HG03060 (cell line): Measurements from ENCODE around the gene RNLS.

Source experiments
- ATAC-seq: cut with Tn5 transposase; IDR thresholded peaks from one replicate; pipeline ENCODE4 v1.9.1; 2021; ENCODE audit warnings: low read depth, moderate number of reproducible peaks; ENCODE audit not compliant: unreplicated experiment

Gene RNLS

DNA sequence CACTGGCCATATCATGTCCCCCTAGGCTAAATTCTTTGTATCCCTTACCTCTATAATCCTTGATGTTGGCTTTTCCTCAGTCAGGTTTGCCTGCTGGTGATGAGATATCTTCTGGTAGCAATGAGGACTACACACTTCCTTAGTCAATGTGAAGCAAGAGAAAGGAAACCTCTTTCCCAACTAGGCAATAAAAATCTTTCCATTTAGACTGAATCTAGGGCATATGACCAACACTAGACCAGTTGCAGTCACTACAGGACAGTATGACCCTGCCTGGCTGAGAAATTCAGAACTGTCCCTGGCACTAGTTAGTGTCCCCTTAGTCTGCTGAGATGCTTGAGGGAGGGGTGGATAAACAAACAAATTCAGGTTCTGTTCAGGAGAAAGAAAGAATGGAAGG is 142.6 kb downstream of the RNLS start:
- ATAC-seq, result no peak

DNA sequence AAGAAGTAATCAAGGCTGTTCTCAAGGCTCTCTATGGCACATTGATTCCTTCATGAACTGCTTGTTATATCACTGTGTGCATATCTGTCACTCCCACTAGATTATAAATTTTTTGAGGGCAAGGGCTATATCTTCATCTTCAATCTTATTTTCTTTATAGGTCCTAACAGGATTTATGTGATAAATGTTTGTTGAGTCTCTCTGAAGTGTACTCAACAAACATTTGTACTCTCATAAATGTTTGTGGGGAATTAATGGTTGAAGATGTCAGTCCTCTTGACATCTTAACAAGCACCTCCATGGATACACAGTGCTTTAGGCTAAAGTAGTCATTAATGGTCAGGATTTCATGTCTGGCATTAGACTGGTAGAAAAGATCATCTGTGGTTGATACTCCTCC is 143.2 kb downstream of the RNLS start:
- ATAC-seq, result no peak

GRCh38 chr10:88437411-88437810 is 145.7 kb downstream of the RNLS start:
- ATAC-seq, result no peak

GRCh38 chr10:88433565-88434186 is 149.4 kb downstream of the RNLS start:
- no peak for ATAC-seq

DNA sequence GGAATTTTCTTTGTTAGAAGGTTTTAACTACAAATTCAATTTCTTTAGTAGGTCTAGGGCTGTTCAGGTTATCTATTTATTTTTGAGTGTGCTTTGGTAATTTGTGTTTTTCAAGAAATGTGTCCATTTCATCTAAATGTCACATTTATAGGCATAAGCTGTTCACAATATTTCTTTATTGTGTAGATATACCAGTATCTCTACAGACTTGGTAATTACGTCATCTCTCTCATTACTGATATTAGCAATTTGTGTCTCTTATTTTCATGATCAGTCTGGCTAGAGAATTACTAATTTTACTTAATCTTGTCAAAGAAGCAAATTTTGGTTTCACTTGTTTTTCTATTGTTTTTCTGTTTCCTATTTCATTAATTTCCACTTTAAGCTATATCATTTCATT is 152.0 kb downstream of the RNLS start:
- no peak for ATAC-seq

DNA sequence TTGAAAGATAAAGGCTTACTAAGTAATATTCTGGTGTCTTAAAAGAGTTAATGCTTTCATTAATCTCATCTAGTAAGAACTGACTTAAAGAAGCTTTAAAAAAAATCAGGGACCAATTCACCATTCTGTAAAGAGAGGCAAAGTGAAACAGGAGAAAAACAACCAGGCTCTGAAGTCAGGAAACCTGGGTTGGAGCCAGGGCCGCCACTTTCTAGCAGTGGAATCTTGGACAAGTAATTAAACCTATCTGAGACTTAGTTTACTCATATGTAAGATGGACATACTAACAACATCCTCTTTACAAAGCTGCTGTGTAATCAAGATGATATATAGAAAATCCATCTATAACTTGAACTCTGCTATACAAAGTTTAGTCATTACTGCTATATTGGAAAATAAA is 154.1 kb downstream of the RNLS start:
- ATAC-seq, result no peak

- ATAC-seq, result no peak
Measured at GRCh38 chr10:88428442-88428841, 154.7 kb downstream of the RNLS start.

DNA sequence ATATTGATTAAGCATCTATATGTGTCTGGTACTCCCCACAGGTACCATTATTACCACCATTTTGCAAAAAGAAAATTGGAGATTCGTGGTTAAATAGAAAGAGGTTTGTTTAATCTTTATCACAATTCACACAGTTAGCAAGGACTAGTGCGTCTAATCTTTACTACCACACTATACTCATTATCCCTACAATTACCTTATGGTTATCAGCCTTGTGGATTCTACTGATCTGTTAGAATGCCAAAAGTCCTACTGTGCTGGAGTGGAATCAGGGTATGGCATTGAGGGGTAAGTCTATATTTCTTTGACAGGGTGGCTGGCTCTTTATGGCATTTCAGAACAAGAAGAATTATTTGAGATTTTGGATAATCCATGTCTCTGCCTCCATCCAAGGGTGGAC is 156.1 kb downstream of the RNLS start:
- ATAC-seq, result no peak

- ATAC-seq, result no peak
Measured at GRCh38 chr10:88424881-88425280, 158.2 kb downstream of the RNLS start.

DNA sequence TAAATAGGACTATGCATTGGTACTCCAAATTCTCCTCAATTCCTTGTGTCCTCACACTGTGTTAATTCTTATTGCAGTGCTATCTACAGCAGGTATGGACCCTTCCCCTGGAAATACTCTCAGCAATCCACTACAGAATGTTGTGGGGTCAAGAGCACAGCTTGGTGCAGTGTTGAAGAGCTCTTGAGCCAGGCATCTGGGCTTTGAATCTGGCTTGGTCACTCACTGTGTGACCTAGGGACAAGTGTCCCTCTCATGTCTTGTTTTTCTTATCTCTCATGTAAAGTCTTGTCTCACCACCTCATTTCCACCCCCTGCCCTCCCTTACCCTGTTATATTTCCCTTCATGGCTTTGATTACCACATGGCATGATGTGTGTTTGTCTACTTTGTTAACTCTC is 159.4 kb downstream of the RNLS start:
- no peak for ATAC-seq

DNA sequence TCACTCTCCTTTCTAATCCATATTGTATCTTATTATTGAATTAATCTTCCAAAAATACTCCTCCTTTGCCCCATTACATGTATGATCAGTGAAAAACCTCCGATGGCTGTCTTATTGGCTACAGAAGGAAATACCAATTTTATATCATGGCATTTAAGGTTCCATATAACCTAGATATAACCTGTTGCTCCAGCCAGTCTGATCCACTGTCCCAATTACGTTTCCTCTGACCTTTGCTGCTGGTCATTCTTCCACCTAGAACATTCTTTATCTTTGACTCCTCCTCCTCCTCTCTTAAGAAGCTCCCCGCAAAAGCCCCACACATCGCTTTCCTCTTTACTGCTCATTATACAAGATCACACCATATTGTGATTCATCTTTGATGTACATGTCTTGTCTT is 161.5 kb downstream of the RNLS start:
- ATAC-seq, result no peak

GRCh38 chr10:88418871-88419270 is 164.2 kb downstream of the RNLS start:
- ATAC-seq, result no peak

DNA sequence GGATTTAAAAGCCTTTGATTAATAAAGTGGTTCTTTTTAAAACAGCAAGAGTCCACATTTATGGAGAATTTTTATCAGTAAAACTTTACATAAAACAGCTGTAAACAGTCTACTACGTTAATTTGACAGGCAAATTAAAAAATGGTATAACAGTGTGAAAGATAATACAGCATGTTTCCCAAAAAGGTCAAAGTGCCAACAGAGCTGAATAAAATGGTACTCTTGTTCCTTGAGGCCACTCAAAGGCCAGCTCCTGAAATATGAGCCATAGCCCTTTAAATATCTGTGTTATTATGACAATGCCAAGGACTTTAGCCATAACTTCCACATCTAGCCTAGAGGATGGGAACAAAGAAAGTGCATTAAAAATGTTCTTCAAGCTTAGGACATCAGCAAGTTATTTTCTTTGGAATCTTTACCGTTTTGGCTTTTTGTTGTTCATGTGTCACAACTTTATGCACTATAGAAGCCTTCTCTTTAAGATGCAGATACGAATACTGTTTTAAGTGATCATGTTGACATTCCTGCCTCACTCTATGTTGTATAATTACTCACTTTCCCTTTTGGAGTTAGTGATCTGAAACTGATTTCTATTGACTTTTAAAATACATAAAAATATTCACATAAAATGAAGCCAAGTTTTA is 165.6 kb downstream of the RNLS start:
- ATAC-seq, result no peak

DNA sequence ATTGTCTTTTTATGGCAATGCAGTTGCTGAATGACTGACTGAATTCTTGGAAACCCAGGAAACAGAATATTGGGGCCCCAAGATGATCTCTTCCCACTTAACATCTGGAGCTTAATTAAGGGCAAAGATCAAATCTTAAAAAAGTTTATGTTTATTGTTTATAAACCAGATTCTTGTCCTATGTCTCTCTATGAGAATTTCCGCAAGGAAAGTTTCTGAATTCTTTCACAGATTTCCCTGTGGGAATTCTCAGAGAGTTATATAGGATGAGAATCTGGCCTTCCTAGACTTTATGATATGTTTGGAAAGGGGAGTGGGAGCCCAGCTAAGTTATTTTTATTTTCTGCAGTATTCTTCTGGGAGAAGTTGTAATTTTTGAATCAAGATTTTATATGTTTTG is 166.3 kb downstream of the RNLS start:
- ATAC-seq, result no peak

DNA sequence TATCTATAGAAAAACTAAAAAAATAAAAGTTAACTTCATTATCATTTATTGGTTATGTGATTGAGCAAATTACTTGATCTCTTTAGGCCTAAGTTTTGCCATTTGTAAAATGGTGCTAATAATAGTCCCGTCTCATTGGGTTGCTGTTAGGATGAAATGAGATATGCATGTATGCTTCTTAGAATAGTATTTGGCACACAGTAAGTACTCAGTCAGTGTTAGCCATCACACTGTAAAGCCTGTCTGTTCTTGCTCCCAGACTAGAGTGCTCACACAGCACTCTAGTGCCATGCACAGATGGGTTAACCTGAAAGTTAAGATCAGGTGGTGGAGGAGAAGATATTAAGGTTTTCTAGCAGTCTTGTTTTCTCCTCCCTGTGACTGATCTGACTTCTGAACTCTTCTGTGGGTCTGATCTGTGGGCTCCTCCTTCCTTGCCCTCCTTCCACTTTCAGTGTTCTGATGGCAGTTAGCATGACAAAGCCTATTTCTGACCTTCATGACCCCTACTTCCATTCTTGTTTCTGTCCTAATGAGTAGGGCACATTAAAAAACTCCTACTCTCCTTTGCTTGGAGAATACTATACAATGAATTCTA is 167.5 kb downstream of the RNLS start:
- ATAC-seq, result no peak

DNA sequence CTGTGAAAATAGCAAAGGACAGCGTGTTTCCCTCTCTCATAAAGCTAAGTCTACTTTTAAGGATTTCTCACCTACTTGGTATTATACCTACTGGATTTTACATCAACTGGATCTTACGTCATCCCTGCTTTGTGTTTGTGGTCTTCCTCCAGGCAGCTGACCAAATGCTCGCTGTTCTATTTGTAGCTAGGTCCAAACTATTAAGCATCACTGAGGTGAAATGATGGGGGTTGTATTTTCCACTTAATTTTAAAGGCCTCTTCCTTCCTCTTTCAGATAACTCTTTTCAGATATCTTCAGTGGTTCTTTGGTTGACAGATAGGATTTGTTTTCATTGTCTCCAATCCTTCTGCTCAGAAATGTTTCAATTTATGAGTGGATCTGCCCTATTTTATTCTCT is 169.7 kb downstream of the RNLS start:
- ATAC-seq, result no peak

DNA sequence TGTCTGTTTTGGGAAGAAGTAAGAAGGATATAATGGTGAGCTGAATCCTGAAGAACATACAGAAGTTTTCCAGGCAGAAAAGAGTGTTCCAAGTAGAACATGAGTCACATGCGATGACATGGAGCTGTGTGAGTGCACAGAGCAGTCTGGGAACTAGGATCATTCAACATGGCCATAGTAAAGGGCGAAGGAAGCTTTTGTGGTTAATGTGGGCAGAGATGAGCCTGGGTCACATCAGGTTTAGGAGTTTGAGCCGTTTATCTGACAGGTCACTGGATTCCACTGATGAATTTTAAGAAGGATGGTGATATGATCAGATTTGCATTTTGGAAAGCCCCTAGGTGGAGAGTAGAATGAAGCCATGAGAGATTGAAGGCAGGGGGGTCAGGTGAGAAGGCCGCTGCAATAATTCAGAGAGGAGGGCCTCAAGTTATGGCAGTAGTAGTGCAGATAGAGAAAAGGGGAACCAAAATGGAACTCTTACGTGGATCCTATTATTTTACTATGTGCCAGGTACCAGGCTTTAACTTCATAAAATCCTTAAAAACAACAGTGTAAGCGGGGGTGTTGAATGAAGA is 171.3 kb downstream of the RNLS start:
- ATAC-seq, result no peak

DNA sequence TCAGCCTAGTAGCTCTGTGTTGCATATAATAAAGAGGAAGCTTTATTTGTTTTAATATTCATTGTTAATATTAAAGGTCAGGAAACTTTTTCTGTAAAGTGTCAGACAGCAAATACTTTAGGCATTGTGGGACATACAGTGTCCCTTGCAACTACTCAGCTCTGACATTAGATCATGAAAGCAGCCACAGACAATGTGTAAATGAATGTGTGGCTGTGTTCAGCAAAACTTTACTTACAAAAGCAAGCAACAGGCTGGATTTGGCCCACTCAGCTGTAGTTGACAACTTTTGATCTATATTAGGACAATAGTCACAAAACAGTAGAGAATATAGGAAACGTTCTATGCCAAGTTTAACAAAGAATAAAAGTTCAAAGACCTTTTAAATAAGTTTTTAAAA is 173.3 kb downstream of the RNLS start:
- ATAC-seq, result no peak

DNA sequence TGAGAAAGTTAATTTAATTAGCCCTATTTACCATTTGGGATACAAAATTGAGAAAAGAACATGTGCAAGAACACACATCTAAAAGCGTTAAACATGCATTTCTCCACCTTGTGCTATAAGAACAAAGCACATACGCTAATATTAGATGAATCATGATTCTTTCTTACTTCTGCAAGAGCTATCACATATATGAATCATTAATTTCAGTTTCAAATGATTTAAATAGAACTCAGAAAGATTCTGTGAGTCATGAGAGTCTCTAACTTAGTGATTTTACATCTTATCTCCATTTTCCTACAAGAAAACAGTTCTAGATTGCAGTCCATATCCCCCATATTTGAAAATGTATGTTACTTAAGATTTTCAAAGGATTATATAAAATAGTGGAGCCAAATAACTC is 173.9 kb downstream of the RNLS start:
- ATAC-seq, result no peak

- no peak for ATAC-seq
Measured at GRCh38 chr10:88408096-88408495, 175.0 kb downstream of the RNLS start.

DNA sequence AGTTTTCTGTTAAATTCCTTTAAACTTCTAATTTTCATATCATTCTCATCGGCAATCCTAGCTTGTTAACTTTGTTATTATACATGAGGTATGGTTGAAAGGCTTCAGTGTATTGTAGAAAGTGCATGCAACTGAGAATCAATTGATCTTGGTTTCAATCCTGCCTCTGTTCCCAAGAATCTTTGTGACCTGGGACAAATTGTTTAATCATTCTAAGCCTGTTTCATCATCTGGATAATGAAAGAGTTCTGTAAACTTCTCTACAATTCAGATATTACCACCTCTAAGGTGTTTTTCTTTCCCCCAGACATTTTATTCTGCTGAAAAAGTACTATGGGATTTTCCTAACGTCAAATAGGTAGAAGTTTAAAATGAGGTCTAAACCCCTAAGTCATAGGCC is 179.0 kb downstream of the RNLS start:
- no peak for ATAC-seq
